HEK293 (cell line): ENCODE data around the gene RSBN1L.

ENCODE experiments used
- CTCF ChIA-PET: fragments of 350-600 bp; formaldehyde crosslinking; extraction: SDS; loops from one replicate; lab custom pipeline; 2021; ENCODE audit warnings: antibody characterized with exemption; lab: Yijun Ruan, JAX
- POLR2A ChIA-PET: fragments of 300-600 bp; formaldehyde crosslinking; extraction: SDS; loops from one replicate; lab custom pipeline; 2020; ENCODE audit warnings: antibody characterized with exemption, inconsistent platforms; lab: Yijun Ruan, JAX
- H3K27ac ChIP-seq: fragments of 200-500 bp; sonication (Bioruptor generic); 2 replicates; pipeline ENCODE4 v1.5.1; 2014; ENCODE audit warnings: low read depth, low read length, control low read depth, inconsistent platforms; ENCODE audit errors: extremely low read depth
- H3K36me3 ChIP-seq, 2 experiments: fragments of 200-500 bp in 1 of 2; sonication (Bioruptor generic) in 1 of 2; 1 replicate in 1 of 2; 2 replicates in 1 of 2; pipeline ENCODE4 v1.5.1; 2014 to 2017; ENCODE audit warnings: inconsistent platforms in 2 of 2, low read length in 2 of 2; ENCODE audit not compliant: control insufficient read depth in 2 of 2, insufficient read depth in 1 of 2
- H3K4me1 ChIP-seq: fragments of 200-500 bp; sonication (Bioruptor generic); 2 replicates; pipeline ENCODE4 v1.5.1; 2014; ENCODE audit warnings: mild to moderate bottlenecking, low read length, inconsistent platforms; ENCODE audit not compliant: control insufficient read depth, insufficient read depth
- H3K4me3 ChIP-seq: 2 replicates; pipeline ENCODE4 v1.5.1; 2011; ENCODE audit warnings: low read depth, mild to moderate bottlenecking, control low read depth, low read length, moderate library complexity
- H3K9me3 ChIP-seq: fragments of 200-500 bp; sonication (Bioruptor generic); 2 replicates; pipeline ENCODE4 v1.5.1; 2014; ENCODE audit warnings: low read depth, low read length, inconsistent platforms; ENCODE audit not compliant: control insufficient read depth, insufficient read depth
- HOXC10 ChIP-seq: sonication (generic); formaldehyde crosslinking; IDR thresholded peaks from 2 replicates; pipeline ENCODE4 v1.8.1; 2023; ENCODE audit warnings: mild to moderate bottlenecking, missing genetic modification reagents
- KLF10 ChIP-seq: fragments of 450-650 bp; IDR thresholded peaks from 2 replicates; pipeline ENCODE4 v1.5.1; 2018; ENCODE audit warnings: missing biosample characterization, mild to moderate bottlenecking, missing genetic modification characterization
- ZNF140 ChIP-seq: fragments of 450-650 bp; formaldehyde crosslinking; IDR thresholded peaks from 2 replicates; pipeline ENCODE4 v1.5.1; 2016; ENCODE audit warnings: missing biosample characterization, missing genetic modification characterization
- ZNF354C ChIP-seq: fragments of 450-650 bp; formaldehyde crosslinking; IDR thresholded peaks from 2 replicates; pipeline ENCODE4 v1.5.1; 2016; ENCODE audit warnings: missing biosample characterization, missing genetic modification characterization, low read depth, borderline replicate concordance
- ZNF426 ChIP-seq: fragments of 450-650 bp; formaldehyde crosslinking; IDR thresholded peaks from 2 replicates; pipeline ENCODE4 v1.5.1; 2017; ENCODE audit warnings: missing biosample characterization, missing genetic modification characterization, mild to moderate bottlenecking, inconsistent platforms, moderate library complexity
- ZNF600 ChIP-seq: fragments of 450-650 bp; formaldehyde crosslinking; IDR thresholded peaks from 2 replicates; pipeline ENCODE4 v1.5.1; 2016; ENCODE audit warnings: missing biosample characterization, missing genetic modification characterization
- ZNF621 ChIP-seq: fragments of 450-650 bp; formaldehyde crosslinking; IDR thresholded peaks from 2 replicates; pipeline ENCODE4 v1.5.1; 2017; ENCODE audit warnings: missing biosample characterization, missing genetic modification characterization
- ZNF707 ChIP-seq: fragments of 450-650 bp; formaldehyde crosslinking; IDR thresholded peaks from 2 replicates; pipeline ENCODE4 v1.5.1; 2016; ENCODE audit warnings: missing biosample characterization, missing genetic modification characterization
- ZNF76 ChIP-seq: fragments of 450-650 bp; formaldehyde crosslinking; IDR thresholded peaks from 2 replicates; pipeline ENCODE4; 2016; ENCODE audit warnings: low read depth, missing biosample characterization, missing genetic modification characterization, borderline replicate concordance
- TF ChIP-seq, protein P1 (sequence below): fragments of 450-650 bp; formaldehyde crosslinking; IDR thresholded peaks from 2 replicates; pipeline ENCODE4 v1.5.1; 2016; ENCODE audit warnings: missing biosample characterization, missing genetic modification characterization, borderline replicate concordance
- TF ChIP-seq, protein P2 (sequence below): fragments of 450-650 bp; formaldehyde crosslinking; IDR thresholded peaks from 2 replicates; pipeline ENCODE4 v1.5.0; 2017; ENCODE audit warnings: missing biosample characterization, missing genetic modification characterization, borderline replicate concordance
- TF ChIP-seq, protein P3 (sequence below): fragments of 450-650 bp; IDR thresholded peaks from 2 replicates; pipeline ENCODE4 v1.5.1; 2018; ENCODE audit warnings: missing biosample characterization, missing genetic modification characterization
- TF ChIP-seq, protein P4 (sequence below): fragments of 450-650 bp; formaldehyde crosslinking; IDR thresholded peaks from 2 replicates; pipeline ENCODE4 v1.5.1; 2016; ENCODE audit warnings: missing biosample characterization, missing genetic modification characterization, borderline replicate concordance

The RSBN1L gene

DNA sequence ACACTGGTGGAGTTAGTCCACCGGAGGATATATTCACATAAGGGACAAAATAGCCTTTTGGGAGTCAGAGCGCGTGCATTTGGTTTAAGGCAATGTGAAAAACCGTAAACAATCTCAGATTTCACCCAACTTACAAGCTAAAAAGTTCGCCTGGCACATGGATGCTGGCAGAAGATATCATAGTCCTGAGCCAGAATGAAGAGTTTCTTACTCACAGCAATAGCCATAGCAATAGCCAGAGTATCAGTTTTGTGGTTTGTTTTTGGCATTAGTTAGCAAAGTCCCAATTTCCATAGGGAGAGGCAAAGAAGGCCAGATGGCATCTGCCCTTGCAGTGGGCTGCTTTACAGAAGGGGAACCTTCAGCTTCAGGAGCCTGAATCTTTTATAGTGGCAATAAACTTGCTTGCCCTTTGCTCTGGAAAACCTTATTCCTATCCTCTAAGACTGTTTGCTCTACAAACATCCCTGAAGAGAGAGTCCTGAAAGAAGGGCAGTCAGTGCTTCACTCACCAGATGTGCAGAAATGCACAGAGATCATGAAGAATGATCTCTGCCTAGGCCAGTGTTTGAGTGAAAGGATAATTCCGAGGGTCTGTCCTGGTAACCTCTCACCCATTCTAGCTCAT lies 28.7 kb upstream of the RSBN1L start:
- Histone ChIP-seq H3K4me3 (no peak overlapping the region), H3K36me3 (no peaks in the 10 kb centered on the region; a peak in 1 of 3 replicates), H3K4me1 (peaks cover 3% of the 10 kb centered on the region; the same call in 1 of the 2 replicates), H3K27ac (no peak overlapping the region), H3K9me3 (no peaks in the 10 kb centered on the region)
- TF ChIP-seq ZNF140 (no peak), ZNF76 (tag by site-specific recombination) (no peak), KLF10 (tag by site-specific recombination) (no peak), ZNF354C (tag by site-specific recombination) (no peak)
- TF ChIP-seq, protein P1, sequence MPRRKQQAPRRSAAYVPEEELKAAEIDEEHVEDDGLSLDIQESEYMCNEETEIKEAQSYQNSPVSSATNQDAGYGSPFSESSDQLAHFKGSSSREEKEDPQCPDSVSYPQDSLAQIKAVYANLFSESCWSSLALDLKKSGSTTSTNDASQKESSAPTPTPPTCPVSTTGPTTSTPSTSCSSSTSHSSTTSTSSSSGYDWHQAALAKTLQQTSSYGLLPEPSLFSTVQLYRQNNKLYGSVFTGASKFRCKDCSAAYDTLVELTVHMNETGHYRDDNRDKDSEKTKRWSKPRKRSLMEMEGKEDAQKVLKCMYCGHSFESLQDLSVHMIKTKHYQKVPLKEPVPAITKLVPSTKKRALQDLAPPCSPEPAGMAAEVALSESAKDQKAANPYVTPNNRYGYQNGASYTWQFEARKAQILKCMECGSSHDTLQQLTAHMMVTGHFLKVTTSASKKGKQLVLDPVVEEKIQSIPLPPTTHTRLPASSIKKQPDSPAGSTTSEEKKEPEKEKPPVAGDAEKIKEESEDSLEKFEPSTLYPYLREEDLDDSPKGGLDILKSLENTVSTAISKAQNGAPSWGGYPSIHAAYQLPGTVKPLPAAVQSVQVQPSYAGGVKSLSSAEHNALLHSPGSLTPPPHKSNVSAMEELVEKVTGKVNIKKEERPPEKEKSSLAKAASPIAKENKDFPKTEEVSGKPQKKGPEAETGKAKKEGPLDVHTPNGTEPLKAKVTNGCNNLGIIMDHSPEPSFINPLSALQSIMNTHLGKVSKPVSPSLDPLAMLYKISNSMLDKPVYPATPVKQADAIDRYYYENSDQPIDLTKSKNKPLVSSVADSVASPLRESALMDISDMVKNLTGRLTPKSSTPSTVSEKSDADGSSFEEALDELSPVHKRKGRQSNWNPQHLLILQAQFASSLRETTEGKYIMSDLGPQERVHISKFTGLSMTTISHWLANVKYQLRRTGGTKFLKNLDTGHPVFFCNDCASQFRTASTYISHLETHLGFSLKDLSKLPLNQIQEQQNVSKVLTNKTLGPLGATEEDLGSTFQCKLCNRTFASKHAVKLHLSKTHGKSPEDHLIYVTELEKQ (tag by site-specific recombination), result no peak
- POLR2A ChIA-PET, result no interaction called here
- CTCF ChIA-PET, result interaction anchor here (0.6 to 1.2 kb wide), 5 partner anchors 9 to 92 kb away, joined by 3 to 6 read pairs (median 3); no protein-coding TSS in a partner anchor

DNA sequence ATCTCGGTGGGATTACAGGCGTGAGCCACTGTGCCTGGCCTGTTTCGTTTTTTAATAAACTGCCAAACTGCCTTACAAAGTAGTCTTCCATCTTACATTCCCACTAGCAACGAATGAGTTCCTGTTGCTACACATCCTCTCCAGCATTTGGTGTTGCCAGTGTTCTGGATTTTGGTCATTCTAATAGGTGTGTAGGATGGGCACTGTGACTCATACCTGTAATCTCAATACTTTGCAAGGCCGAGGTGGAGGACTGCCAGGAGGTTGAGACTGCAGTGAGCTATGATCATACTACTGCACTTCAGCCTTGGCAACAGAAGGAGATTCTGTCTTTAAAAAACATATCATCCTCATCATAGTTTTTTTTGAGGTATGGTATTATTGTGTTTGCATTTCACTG lies 21.4 kb upstream of the RSBN1L start:
- Histone ChIP-seq H3K36me3 (peaks cover 0 to 3% of the 10 kb centered on the region in 2 experiments; a peak in 1 of 3 replicates), H3K9me3 (no peaks in the 10 kb centered on the region), H3K27ac (no peak overlapping the region), H3K4me1 (no peaks in the 10 kb centered on the region), H3K4me3 (no peak overlapping the region)
- CTCF ChIA-PET, result interaction anchor here (1.4 kb wide), 1 partner anchor 17 kb away, joined by 9 read pairs; no protein-coding TSS in a partner anchor
- POLR2A ChIA-PET, result no interaction called here
- TF ChIP-seq, protein P2, sequence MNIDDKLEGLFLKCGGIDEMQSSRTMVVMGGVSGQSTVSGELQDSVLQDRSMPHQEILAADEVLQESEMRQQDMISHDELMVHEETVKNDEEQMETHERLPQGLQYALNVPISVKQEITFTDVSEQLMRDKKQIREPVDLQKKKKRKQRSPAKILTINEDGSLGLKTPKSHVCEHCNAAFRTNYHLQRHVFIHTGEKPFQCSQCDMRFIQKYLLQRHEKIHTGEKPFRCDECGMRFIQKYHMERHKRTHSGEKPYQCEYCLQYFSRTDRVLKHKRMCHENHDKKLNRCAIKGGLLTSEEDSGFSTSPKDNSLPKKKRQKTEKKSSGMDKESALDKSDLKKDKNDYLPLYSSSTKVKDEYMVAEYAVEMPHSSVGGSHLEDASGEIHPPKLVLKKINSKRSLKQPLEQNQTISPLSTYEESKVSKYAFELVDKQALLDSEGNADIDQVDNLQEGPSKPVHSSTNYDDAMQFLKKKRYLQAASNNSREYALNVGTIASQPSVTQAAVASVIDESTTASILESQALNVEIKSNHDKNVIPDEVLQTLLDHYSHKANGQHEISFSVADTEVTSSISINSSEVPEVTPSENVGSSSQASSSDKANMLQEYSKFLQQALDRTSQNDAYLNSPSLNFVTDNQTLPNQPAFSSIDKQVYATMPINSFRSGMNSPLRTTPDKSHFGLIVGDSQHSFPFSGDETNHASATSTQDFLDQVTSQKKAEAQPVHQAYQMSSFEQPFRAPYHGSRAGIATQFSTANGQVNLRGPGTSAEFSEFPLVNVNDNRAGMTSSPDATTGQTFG (tag by site-specific recombination), result no peak
- TF ChIP-seq, protein P3, sequence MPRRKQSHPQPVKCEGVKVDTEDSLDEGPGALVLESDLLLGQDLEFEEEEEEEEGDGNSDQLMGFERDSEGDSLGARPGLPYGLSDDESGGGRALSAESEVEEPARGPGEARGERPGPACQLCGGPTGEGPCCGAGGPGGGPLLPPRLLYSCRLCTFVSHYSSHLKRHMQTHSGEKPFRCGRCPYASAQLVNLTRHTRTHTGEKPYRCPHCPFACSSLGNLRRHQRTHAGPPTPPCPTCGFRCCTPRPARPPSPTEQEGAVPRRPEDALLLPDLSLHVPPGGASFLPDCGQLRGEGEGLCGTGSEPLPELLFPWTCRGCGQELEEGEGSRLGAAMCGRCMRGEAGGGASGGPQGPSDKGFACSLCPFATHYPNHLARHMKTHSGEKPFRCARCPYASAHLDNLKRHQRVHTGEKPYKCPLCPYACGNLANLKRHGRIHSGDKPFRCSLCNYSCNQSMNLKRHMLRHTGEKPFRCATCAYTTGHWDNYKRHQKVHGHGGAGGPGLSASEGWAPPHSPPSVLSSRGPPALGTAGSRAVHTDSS (tag by site-specific recombination), result no peak
- no peak for TF ChIP-seq ZNF707 (tag by site-specific recombination)
- no peak for TF ChIP-seq HOXC10 (CRISPR knock-in tag)
- TF ChIP-seq ZNF600 (tag by site-specific recombination), result peak; percentile 84
- TF ChIP-seq ZNF621 (tag by site-specific recombination), result no peak
- TF ChIP-seq, protein P4, sequence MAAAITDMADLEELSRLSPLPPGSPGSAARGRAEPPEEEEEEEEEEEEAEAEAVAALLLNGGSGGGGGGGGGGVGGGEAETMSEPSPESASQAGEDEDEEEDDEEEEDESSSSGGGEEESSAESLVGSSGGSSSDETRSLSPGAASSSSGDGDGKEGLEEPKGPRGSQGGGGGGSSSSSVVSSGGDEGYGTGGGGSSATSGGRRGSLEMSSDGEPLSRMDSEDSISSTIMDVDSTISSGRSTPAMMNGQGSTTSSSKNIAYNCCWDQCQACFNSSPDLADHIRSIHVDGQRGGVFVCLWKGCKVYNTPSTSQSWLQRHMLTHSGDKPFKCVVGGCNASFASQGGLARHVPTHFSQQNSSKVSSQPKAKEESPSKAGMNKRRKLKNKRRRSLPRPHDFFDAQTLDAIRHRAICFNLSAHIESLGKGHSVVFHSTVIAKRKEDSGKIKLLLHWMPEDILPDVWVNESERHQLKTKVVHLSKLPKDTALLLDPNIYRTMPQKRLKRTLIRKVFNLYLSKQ (tag by site-specific recombination), result no peak
- no peak for TF ChIP-seq ZNF426 (tag by site-specific recombination)
